Cardiac fibroblast (primary cell): ENCODE results near the gene SAMD11.

Experiments
- DNase-seq, 2 donors: peaks; one replicate each; pipeline versions ENCODE4 v3.0.0 to v3.0.0-alpha.2; 2010; ENCODE audit warnings: low read depth in 2 of 2
- H3K4me3 ChIP-seq, 2 donors: replicated peaks in 1 of 2; 1 replicate in 1 of 2; 2 replicates in 1 of 2; pipeline ENCODE4 v1.5.1; 2011; ENCODE audit warnings: low read depth in 2 of 2, low read length in 2 of 2, mild to moderate bottlenecking in 2 of 2, moderate library complexity in 1 of 2
- TF ChIP-seq, protein P1 (sequence below): IDR thresholded peaks from one replicate; pipeline ENCODE4 v1.5.1; 2011; ENCODE audit warnings: low read depth, mild to moderate bottlenecking, low read length, inconsistent platforms

SAMD11 gene

GRCh38 chr1:932173-932510 lies 8.4 kb downstream of the SAMD11 start:
- TF ChIP-seq, protein P1, sequence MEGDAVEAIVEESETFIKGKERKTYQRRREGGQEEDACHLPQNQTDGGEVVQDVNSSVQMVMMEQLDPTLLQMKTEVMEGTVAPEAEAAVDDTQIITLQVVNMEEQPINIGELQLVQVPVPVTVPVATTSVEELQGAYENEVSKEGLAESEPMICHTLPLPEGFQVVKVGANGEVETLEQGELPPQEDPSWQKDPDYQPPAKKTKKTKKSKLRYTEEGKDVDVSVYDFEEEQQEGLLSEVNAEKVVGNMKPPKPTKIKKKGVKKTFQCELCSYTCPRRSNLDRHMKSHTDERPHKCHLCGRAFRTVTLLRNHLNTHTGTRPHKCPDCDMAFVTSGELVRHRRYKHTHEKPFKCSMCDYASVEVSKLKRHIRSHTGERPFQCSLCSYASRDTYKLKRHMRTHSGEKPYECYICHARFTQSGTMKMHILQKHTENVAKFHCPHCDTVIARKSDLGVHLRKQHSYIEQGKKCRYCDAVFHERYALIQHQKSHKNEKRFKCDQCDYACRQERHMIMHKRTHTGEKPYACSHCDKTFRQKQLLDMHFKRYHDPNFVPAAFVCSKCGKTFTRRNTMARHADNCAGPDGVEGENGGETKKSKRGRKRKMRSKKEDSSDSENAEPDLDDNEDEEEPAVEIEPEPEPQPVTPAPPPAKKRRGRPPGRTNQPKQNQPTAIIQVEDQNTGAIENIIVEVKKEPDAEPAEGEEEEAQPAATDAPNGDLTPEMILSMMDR, result no peak

DNA sequence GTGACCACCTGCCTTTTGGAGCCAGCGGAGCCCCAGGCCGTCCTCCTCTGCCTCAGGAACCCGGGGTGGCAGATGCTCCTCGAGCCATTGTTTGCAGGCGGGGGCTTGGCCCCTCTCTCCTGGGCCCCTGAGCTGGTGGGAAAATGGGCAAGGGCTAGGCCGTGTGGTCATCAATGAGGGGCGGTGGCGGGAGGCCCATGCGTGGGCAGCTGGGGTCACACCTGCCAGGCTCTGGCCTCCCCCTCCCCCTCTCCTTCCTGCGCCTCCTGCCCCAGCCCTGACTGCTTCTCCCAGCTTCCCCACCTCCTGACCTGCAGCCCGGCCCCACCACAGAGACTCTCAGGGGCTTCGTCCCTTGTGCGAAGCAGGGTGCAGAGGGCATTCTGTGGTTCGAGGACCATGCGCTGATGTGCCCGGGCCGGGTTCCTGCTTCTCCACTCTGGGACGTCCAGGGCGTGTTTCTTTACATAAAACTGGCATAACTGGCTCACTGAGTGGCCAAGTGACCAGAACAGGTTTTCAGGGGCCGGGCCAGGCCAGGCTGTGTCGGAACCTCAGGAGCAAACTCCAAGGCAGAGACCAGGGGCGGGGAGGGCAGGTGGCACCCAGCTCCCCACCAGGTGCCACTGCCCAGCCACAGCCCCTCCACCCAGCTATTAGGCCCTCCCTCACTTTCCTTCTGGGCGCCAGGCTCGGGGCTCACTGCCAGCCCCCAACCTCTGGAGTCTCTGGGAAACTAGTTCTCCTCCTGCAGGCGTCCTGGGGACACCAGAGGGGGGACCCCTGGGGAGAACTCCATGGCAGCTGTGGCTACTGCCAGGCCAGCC lies 9.3 kb downstream of the SAMD11 start:
- no peak for DNase-seq
- no peak overlapping the region for H3K4me3 ChIP-seq
- TF ChIP-seq, protein P1, result no peak

More at GRCh38 chr1:932173-932510, 8.4 kb downstream of the SAMD11 start:
- H3K4me3 ChIP-seq, result no peak overlapping the region
- no peak for DNase-seq

- no peak for DNase-seq
- H3K4me3 ChIP-seq, result no peak overlapping the region
- TF ChIP-seq, protein P1, result no peak
Observed at GRCh38 chr1:933603-933940, 9.8 kb downstream of the SAMD11 start.

DNA sequence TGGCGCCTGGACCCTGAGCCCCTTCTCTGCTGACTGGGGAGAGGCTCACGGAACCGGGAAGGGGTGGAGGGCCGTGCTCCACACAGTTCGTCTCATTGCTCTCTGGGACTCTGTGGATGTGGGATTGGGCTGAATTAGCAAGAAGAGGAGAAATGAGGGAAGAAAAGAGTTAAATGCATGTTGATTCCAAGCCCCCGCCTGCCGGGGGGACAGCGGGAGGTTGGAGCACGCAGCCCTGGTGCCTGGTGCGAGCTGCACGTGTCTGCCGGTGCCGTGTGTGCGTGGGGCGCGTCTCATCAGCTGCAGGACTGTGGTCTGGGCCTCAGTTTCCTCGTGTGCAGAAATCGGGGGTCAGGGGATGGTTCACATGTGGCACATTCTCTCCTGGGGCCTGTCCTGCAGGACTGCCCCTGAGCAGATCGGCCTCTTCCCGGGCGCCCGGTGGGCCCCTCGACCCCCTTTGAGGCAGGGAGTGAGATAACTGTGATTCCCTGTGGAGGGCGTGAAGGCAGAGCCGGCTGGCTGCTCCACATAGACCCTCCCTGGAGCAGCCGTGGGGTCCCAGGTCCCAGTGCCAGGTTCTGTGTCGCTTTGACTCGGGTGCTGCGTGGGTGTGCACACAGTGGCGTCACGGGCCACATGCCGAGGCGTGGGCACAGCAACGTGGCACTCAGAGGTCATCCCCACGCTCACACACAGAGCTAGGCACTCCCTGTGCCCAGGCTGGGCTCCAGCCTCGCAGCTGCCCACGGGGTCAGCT lies 11.4 kb downstream of the SAMD11 start:
- no peak overlapping the region for H3K4me3 ChIP-seq
- DNase-seq, result no peak
- TF ChIP-seq, protein P1, result no peak

GRCh38 chr1:935751-936231 lies 12.1 kb downstream of the SAMD11 start:
- DNase-seq, result no peak
- TF ChIP-seq, protein P1, result no peak
- no peak overlapping the region for H3K4me3 ChIP-seq

- DNase-seq, result no peak
- TF ChIP-seq, protein P1, result no peak
- no peak overlapping the region for H3K4me3 ChIP-seq
Observed at GRCh38 chr1:936348-937264, 12.9 kb downstream of the SAMD11 start.
